T-helper 2 cell treated with Interferon-gamma antibody and Interleukin-4, amounts not matched to agents 5 μg/mL and 100 μg/mL, for 36 hours (primary cell): ENCODE measurements around the gene CCL18.
"Not testable (repeated sequence)": the region's sequence is repeated elsewhere in the genome, so short reads cannot be mapped to it uniquely, and the experiment has no call there.

Source experiments
- DNase-seq: peaks from one replicate; pipeline ENCODE4 v3.0.0; 2021; ENCODE audit warnings: low spot score
- H3K27ac Mint-ChIP-seq: one replicate; pipeline ENCODE4 v1.8.0; 2021; ENCODE audit warnings: mild to moderate bottlenecking, mixed read lengths
- H3K27me3 Mint-ChIP-seq: one replicate; pipeline ENCODE4 v1.8.0; 2021; ENCODE audit warnings: low read depth, mixed read lengths
- H3K36me3 Mint-ChIP-seq: one replicate; pipeline ENCODE4 v1.8.0; 2021; ENCODE audit warnings: low read depth, mixed read lengths
- H3K4me1 Mint-ChIP-seq: one replicate; pipeline ENCODE4 v1.8.0; 2021; ENCODE audit warnings: low read depth, mixed read lengths
- H3K4me3 Mint-ChIP-seq: one replicate; pipeline ENCODE4 v1.8.0; 2022; ENCODE audit warnings: mild to moderate bottlenecking, moderate library complexity, mixed read lengths
- H3K9me3 Mint-ChIP-seq: one replicate; pipeline ENCODE4 v1.8.0; 2021; ENCODE audit warnings: mixed read lengths

Gene CCL18

GRCh38 chr17:36055921-36056520 is 8.1 kb upstream of the CCL18 start:
- Mint-ChIP-seq H3K4me3 (no peak overlapping the region), H3K27ac (no peak overlapping the region), H3K36me3 (no peaks in the 10 kb centered on the region), H3K27me3 (peaks cover 17% of the 10 kb centered on the region), H3K4me1 (no peaks in the 10 kb centered on the region), H3K9me3 (no peaks in the 10 kb centered on the region)
- no peak for DNase-seq

GRCh38 chr17:36057911-36058310 is 6.2 kb upstream of the CCL18 start:
- Mint-ChIP-seq H3K4me1 (no peaks in the 10 kb centered on the region), H3K27me3 (peaks cover 14% of the 10 kb centered on the region), H3K4me3 (no peak overlapping the region)

GRCh38 chr17:36059406-36059805 is 4.7 kb upstream of the CCL18 start:
- H3K36me3 Mint-ChIP-seq, result no peaks in the 10 kb centered on the region
- H3K4me1 Mint-ChIP-seq, result no peaks in the 10 kb centered on the region
- peaks cover 9% of the 10 kb centered on the region for H3K27me3 Mint-ChIP-seq
- DNase-seq, result no peak
- no peaks in the 10 kb centered on the region for H3K9me3 Mint-ChIP-seq
- no peak overlapping the region for H3K27ac Mint-ChIP-seq
- no peak overlapping the region for H3K4me3 Mint-ChIP-seq

More at GRCh38 chr17:36057911-36058310, 6.2 kb upstream of the CCL18 start:
- no peaks in the 10 kb centered on the region for H3K36me3 Mint-ChIP-seq
- no peaks in the 10 kb centered on the region for H3K9me3 Mint-ChIP-seq
- no peak overlapping the region for H3K27ac Mint-ChIP-seq
- DNase-seq, result no peak

GRCh38 chr17:36060816-36061215 is 3.3 kb upstream of the CCL18 start:
- no peaks in the 10 kb centered on the region for H3K9me3 Mint-ChIP-seq
- no peaks in the 10 kb centered on the region for H3K36me3 Mint-ChIP-seq
- H3K27ac Mint-ChIP-seq, result no peak overlapping the region
- H3K27me3 Mint-ChIP-seq, result peaks cover 13% of the 10 kb centered on the region
- no peak overlapping the region for H3K4me3 Mint-ChIP-seq
- no peak for DNase-seq
- H3K4me1 Mint-ChIP-seq, result no peaks in the 10 kb centered on the region

- no peak for DNase-seq
- no peaks in the 10 kb centered on the region for H3K4me1 Mint-ChIP-seq
- peaks cover 12% of the 10 kb centered on the region for H3K27me3 Mint-ChIP-seq
- H3K27ac Mint-ChIP-seq, result no peak overlapping the region
- H3K36me3 Mint-ChIP-seq, result no peaks in the 10 kb centered on the region
- H3K4me3 Mint-ChIP-seq, result no peak overlapping the region
- H3K9me3 Mint-ChIP-seq, result no peaks in the 10 kb centered on the region
Observed at GRCh38 chr17:36066365-36066985, 2.4 kb downstream of the CCL18 start.

GRCh38 chr17:36068524-36068923 is 4.5 kb downstream of the CCL18 start:
- Mint-ChIP-seq H3K27me3 (peaks cover 23% of the 10 kb centered on the region), H3K4me3 (no peak overlapping the region), H3K27ac (no peak overlapping the region), H3K4me1 (peaks cover 6% of the 10 kb centered on the region), H3K9me3 (no peaks in the 10 kb centered on the region), H3K36me3 (no peaks in the 10 kb centered on the region)
- DNase-seq, result no peak

- Mint-ChIP-seq H3K9me3 (no peaks in the 10 kb centered on the region), H3K36me3 (no peaks in the 10 kb centered on the region), H3K27ac (no peak overlapping the region), H3K27me3 (peaks cover 23% of the 10 kb centered on the region), H3K4me1 (peaks cover 6% of the 10 kb centered on the region), H3K4me3 (no peak overlapping the region)
- no peak for DNase-seq
Observed at GRCh38 chr17:36069136-36069535, 5.1 kb downstream of the CCL18 start.

- H3K4me3 Mint-ChIP-seq, result no peak overlapping the region
- no peaks in the 10 kb centered on the region for H3K9me3 Mint-ChIP-seq
- H3K27ac Mint-ChIP-seq, result no peak overlapping the region
- peaks cover 21% of the 10 kb centered on the region for H3K27me3 Mint-ChIP-seq
- DNase-seq, result no peak
- H3K4me1 Mint-ChIP-seq, result peaks cover 9% of the 10 kb centered on the region
- no peaks in the 10 kb centered on the region for H3K36me3 Mint-ChIP-seq
Observed at GRCh38 chr17:36070427-36070826, 6.4 kb downstream of the CCL18 start.

- H3K36me3 Mint-ChIP-seq, result no peaks in the 10 kb centered on the region
- peaks cover 27% of the 10 kb centered on the region for H3K27me3 Mint-ChIP-seq
- H3K27ac Mint-ChIP-seq, result no peak overlapping the region
- H3K4me3 Mint-ChIP-seq, result no peak overlapping the region
- H3K9me3 Mint-ChIP-seq, result no peaks in the 10 kb centered on the region
- H3K4me1 Mint-ChIP-seq, result peaks cover 9% of the 10 kb centered on the region
- no peak for DNase-seq
Observed at GRCh38 chr17:36071751-36072150, 7.7 kb downstream of the CCL18 start.

GRCh38 chr17:36072431-36073121 is 8.5 kb downstream of the CCL18 start:
- H3K4me1 Mint-ChIP-seq, result peaks cover 9% of the 10 kb centered on the region
- H3K9me3 Mint-ChIP-seq, result no peaks in the 10 kb centered on the region
- H3K27me3 Mint-ChIP-seq, result peaks cover 27% of the 10 kb centered on the region
- peak; percentile 78 for DNase-seq
- no peak overlapping the region for H3K27ac Mint-ChIP-seq
- no peak overlapping the region for H3K4me3 Mint-ChIP-seq
- H3K36me3 Mint-ChIP-seq, result no peaks in the 10 kb centered on the region

- Mint-ChIP-seq H3K4me1 (peaks cover 9% of the 10 kb centered on the region), H3K27ac (no peak overlapping the region), H3K27me3 (peaks cover 37% of the 10 kb centered on the region), H3K4me3 (no peak overlapping the region), H3K36me3 (no peaks in the 10 kb centered on the region), H3K9me3 (no peaks in the 10 kb centered on the region)
- DNase-seq, result no peak
Observed at GRCh38 chr17:36074365-36074764, 10.3 kb downstream of the CCL18 start.

- Mint-ChIP-seq H3K27me3 (peaks cover 18% of the 10 kb centered on the region), H3K4me1 (peaks cover 16% of the 10 kb centered on the region), H3K27ac (peak overlapping the region; percentile 67), H3K4me3 (peak overlapping the region; percentile 10)
- not testable (repeated sequence) for H3K36me3 Mint-ChIP-seq, H3K9me3 Mint-ChIP-seq, DNase-seq
Observed at GRCh38 chr17:36081681-36082471, 17.8 kb downstream of the CCL18 start.

GRCh38 chr17:36082482-36083120 is 18.5 kb downstream of the CCL18 start:
- DNase-seq, result peak; percentile 57
- peak overlapping the region; percentile 10 for H3K4me3 Mint-ChIP-seq
- peaks cover 17% of the 10 kb centered on the region for H3K27me3 Mint-ChIP-seq
- H3K27ac Mint-ChIP-seq, result peak overlapping the region; percentile 67
- H3K9me3 Mint-ChIP-seq, H3K36me3 Mint-ChIP-seq: not testable (repeated sequence)
- peaks cover 16% of the 10 kb centered on the region for H3K4me1 Mint-ChIP-seq
